DND-41 (cell line): ENCODE data around the gene TMEM114.

Source experiments
- CTCF ChIP-seq: IDR thresholded peaks from 2 replicates; pipeline ENCODE4 v1.5.1; 2012; ENCODE audit warnings: borderline replicate concordance, low read length, moderate library complexity, mild to moderate bottlenecking; ENCODE audit not compliant: poor library complexity, severe bottlenecking; ENCODE audit errors: extremely low read depth
- EZH2 ChIP-seq: IDR thresholded peaks from 3 replicates; pipeline ENCODE4 v1.6.1; 2012; ENCODE audit warnings: borderline replicate concordance, low read depth, mild to moderate bottlenecking, moderate library complexity, low read length, inconsistent platforms; ENCODE audit not compliant: severe bottlenecking

DNA sequence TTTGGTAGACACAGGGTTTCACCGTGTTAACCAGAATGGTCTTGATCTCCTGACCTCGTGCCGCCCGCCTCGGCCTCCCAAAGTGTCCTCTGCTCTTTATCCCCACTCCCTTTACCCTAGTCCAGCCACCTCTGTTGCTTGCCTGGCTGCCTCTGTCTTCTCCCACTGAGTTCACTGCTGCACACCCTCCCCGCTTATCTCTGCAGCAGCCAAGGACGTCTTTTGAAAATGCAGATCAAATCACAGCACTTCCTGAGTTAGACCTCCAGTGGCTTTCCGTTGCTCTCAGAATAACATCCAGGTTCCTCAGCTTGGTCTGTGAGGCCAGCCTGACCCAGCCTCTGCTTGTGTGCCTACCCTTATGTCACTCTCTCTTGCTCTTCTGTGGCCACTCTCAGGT, 36.6 kb upstream of the TMEM114 start:
- no peak for TF ChIP-seq CTCF
- TF ChIP-seq EZH2, result no peak
